GM18951 (cell line): Measurements from ENCODE around the gene TRIM27.
"Not testable (repeated sequence)": the region's sequence is repeated elsewhere in the genome, so short reads cannot be mapped to it uniquely, and the experiment has no call there.

Source experiments
- POLR2A ChIP-seq: IDR thresholded peaks from 4 replicates; pipeline ENCODE4 v1.6.1; 2011; ENCODE audit warnings: mild to moderate bottlenecking; ENCODE audit not compliant: insufficient read length, insufficient read depth; ENCODE audit errors: extremely low read depth
- in situ Hi-C: fragments of 300-500 bp; cut with MboI; formaldehyde crosslinking; loops from one replicate; pipeline ENCODE4 v1.12.0; 2022; ENCODE audit warnings: low sequenced_read_pairs, mixed read lengths, inconsistent platforms; ENCODE audit not compliant: unreplicated experiment

The TRIM27 gene

GRCh38 chr6:28929887-28930620 is 6.3 kb upstream of the TRIM27 start:
- in situ Hi-C loops = no loop called here
- TF ChIP-seq POLR2A = no peak

- in situ Hi-C loops = not testable (repeated sequence)
Observed at GRCh38 chr6:28929339-28929738, 5.6 kb upstream of the TRIM27 start.

- in situ Hi-C loops = no loop called here
- no peak for TF ChIP-seq POLR2A
Observed at GRCh38 chr6:28927846-28928245, 4.1 kb upstream of the TRIM27 start.

GRCh38 chr6:28922821-28923317 is 916 bp downstream of the TRIM27 start:
- TF ChIP-seq POLR2A = peak; percentile 60
- in situ Hi-C loops = no loop called here

DNA sequence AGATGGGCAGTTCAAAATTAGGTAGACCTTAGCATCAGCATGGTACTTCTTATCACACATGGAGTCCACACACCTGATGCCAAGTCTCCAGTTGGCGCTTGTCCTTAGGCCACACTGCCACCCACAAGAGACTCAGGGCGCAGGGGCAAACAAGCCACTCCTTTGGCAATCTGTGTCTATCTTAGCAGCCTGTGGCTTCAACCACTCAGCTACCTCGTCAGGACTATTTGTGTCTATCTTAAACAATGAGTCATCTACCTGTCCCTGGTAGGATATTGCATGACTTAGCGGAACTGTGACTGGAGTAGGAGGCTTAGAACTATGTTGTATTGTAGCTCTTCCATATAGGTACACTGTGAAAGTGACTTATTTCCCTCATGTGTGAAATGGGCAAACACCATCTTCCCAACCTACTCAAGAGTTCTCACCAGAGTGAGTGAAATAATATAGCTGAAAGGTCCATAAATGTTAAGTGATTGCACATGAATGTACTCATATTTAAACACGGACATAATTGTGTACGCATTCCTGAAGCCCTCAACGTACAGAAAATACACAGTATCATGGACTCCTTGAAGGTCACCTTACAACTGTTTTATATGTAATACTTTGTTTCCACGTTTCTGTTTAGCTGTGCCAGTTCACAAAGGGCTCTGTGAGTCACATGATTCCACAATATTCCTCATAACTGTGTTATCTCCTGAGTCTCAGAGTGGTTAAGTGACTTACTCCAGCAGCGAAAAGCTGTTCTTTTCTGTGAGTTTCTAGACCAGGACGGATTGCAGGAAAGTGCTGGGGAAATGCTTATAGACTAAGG is 1.6 kb downstream of the TRIM27 start:
- in situ Hi-C loops = no loop called here
- no peak for TF ChIP-seq POLR2A

GRCh38 chr6:28920281-28920680 is 3.5 kb downstream of the TRIM27 start:
- in situ Hi-C loops = no loop called here
- no peak for TF ChIP-seq POLR2A

- in situ Hi-C loops = no loop called here
- TF ChIP-seq POLR2A = no peak
Observed at GRCh38 chr6:28914941-28915340, 8.8 kb downstream of the TRIM27 start.

DNA sequence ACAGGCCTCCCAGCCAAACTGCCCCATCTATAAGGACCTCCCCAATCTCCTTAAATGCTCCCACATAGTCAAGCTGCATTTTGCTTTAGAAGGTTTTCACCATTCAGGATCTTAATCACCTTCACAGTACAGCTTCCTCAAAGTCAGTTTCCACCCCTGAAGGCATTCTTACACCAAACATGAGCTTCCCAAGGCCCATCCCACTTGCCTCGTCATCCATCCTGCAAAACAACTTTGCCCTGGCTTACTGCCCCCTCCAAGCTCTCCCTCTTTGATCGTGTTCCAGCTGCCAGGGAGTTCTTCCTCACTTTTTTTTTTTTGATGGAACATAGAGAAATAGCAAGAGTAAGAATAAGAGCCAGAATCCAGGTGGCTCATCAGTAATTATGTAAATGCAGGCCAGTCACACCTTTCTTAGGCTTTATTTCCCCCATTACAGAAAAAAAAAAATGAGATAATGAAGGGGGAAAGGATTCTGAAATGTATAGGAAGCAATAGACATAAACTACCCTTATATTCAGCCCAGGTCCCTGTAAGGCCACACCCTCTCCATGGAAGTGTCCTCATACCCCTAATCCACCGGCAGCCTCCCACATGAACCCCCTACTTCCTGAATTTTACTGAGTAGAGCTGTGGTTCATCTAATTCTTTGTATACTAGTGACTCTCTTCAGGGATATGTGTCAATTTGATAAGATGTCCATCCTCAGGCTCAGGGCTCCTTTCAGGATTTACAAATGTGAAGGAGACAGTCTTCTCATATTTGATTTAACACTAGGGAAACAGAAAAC is 12.7 kb downstream of the TRIM27 start:
- no peak for TF ChIP-seq POLR2A

DNA sequence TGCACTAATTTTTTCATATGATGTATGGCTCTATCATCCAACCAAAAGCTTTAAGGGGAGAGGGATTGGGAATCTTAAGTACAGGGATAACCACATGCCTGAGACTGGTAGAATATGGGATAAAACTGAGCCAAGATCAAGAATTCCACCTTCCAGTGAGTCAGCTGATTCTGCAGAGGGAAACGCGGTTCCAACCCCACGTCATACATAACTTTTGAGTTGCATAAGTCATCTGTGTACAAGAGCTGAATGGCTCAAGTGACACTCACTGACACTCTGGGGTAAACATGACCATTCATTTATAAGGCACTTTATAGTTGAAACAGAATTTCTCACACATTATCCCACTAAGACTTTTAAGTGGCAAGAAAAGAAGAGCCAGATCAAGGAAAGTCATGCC is 16.4 kb downstream of the TRIM27 start:
- TF ChIP-seq POLR2A = no peak
- in situ Hi-C loops = no loop called here

More for the DNA sequence above, 12.7 kb downstream of the TRIM27 start:
- in situ Hi-C loops = no loop called here

- TF ChIP-seq POLR2A = no peak
- in situ Hi-C loops = no loop called here
Observed at GRCh38 chr6:28906669-28907068, 17.1 kb downstream of the TRIM27 start.

DNA sequence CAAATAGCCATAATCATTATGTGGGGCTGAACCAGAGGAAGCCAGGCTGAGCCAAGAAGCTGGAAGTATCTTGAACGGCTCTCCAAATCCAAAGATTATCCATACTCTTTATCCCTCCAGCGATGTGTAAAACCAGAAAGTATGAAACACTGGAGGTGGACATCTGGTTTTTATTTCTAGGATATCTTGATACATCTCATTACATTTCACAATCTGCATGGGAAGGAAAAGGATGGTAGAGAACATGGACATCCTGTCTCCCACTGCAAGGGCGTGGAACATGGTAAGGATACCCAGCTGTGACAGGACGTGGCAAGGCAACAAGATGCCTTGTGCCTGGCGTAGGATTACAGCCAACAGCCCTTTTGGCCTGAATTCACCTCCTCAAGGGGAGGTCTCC is 20.1 kb downstream of the TRIM27 start:
- in situ Hi-C loops = no loop called here
- TF ChIP-seq POLR2A = no peak

GRCh38 chr6:28901831-28902230 is 22.0 kb downstream of the TRIM27 start:
- no peak for TF ChIP-seq POLR2A
- in situ Hi-C loops = no loop called here

GRCh38 chr6:28900577-28901256 is 23.1 kb downstream of the TRIM27 start:
- in situ Hi-C loops = no loop called here
- TF ChIP-seq POLR2A = no peak

- in situ Hi-C loops = no loop called here
- TF ChIP-seq POLR2A = no peak
Observed at GRCh38 chr6:28898710-28898965, 25.1 kb downstream of the TRIM27 start.
